ENCODE results near the gene TRAM1L1.

Gene TRAM1L1

DNA sequence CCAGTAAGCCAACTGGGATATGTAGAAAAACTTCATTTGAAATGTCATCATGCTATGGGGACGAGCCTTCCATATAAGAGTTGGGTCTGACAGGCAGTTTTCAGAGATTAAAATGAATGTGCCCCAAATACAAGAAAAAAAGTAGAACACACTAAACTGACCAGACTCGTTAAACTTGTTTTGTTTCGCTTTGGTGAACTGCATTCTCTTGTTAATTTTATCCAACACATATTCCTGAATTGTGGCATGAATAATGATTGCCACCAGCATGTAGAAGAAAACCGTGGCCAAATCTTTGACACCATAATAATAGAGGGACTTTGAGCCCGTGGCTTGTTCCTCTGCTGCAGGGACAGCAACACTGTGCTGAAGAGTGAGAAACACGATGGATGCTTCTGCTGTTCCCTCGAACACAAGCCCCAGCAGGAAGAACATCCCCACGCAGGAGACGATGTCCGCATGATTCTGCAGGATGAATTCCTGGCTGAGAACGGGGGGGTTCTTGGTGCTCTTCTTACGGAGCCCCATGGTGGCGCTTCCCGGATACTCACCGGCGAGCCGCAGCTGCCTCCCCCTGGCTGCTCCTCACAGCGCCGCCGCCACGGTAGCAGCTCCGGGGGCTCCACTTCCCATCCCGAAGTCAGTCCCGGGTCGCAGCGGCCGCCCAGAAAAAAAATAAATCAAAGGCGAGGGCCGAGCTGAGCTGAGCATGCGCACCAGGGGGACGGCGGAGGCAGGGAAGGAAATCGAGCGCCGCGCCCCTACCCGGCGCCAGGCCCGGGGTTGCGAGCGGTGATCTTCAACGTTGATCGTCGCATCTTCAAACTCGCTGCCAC is at the start of gene TRAM1L1:
Gene TRAM1L1 (minus strand): TSS at position 711 of the 836 bp plus-strand sequence. CDS start 183 bp downstream, at position 528.
- DNase-seq, result peak; percentile 42

DNA sequence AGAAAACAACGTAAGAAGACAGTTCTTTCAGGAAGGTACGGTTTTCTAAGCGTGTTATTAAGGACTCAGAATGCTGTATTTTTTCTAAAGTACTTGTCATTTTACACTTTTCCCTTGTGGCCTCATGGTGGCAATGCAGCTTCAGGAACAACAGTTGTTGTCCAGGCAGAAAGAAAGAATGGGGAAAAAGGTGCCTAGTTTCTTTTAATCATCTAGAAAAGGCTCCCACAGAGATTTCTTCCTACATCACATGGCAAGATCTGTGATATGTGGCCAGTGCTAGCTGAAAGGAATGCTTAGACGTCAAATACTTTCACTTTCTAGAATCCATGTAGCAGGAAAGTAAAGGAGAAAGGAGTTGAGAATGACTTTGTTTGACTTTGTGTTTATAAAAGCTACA is 49.0 kb upstream of the TRAM1L1 start:
- no peak for DNase-seq

DNA sequence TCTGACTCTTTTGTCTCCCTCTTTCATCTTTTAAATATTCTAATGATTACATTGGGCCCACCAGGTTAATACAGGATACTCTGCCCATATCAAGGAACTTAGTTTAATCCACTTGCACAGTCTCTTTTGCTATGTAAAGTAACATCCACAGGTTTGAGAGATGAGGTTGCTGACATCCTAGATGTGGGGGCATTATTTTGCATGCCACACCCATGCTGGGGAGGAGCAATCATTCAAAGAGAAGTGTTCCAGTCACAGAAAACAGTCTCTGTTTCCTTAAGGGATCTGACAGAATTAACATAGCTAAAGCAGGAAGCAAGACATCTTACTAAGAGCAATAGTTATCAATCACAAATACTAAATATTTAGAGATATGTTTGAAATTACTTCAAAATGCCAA is 11.5 kb upstream of the TRAM1L1 start:
- DNase-seq, result no peak

DNA sequence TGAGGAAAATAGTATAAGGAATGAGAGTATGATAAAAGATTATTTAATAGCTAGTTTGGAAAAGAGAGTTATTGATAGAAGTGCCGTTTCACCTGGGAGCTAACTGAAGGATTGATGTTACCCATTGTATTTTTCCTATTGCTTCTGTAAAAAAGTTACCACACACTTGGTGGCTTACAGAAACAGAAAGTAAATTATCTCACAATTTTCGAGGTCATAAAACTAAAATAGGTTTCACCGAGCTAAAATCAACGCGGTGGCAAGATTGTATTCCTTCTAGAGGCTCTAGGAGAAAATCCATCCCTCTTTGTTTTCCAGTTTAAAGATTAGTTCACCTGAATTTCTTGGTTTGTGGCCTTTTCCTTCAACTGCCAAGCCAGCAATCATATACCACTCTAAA is 11.1 kb upstream of the TRAM1L1 start:
- DNase-seq, result no peak

DNA sequence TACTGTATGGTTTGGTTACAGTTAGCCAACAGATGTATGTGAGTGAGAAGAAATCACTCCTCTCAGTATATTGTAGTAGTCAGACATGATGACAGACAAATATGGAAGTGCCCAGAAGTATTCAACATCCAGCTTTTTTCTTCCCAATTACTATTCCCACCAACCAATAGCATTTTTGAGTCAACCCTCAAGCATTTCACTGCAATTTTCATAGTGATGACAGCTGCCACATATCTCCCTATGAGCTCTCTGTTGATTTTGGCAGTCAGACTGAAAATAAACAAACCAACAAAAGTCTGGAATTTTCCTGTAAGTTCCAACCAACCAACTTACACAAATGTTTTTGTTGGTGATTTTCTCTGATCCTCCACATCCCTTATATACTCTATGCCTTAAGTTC is 8.2 kb upstream of the TRAM1L1 start:
- DNase-seq, result no peak

DNA sequence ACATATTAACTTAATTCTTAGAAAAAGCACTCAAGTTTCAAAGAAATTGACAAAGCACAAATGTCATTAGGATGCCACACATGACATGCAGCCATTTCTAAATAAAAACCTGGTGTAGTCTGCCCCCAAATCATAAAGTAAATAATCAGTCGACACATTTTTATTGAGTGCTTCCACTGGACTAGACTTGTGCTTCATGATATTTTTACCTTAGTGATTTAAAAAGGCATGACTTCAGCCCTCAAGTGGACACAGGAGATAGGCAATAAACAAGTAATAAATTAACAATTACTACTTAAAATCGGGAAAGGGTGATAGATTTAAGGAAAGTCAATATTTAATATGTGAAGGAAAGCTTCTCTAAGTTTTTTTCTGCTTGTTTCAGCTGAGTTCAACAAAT is 7.6 kb downstream of the TRAM1L1 start:
- DNase-seq, result no peak

DNA sequence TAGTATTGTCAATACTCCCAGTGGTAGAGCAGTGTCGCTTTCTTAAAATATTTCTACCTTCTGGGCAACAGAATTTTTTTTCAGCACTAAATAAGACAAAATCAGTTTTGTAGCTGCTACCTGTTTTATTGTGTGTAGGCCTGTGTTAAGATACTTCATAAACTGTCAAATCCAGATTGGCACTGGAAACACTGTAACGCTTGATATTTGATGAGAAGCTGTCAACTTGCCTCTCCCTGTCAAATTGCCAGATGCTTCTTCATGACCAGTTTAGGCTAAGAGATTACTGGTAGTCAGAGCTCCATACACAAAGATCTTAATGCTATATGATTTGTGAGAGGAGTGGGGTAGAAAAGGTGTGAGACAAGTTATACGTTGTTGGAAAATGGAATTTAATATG is 17.3 kb downstream of the TRAM1L1 start:
- no peak for DNase-seq

DNA sequence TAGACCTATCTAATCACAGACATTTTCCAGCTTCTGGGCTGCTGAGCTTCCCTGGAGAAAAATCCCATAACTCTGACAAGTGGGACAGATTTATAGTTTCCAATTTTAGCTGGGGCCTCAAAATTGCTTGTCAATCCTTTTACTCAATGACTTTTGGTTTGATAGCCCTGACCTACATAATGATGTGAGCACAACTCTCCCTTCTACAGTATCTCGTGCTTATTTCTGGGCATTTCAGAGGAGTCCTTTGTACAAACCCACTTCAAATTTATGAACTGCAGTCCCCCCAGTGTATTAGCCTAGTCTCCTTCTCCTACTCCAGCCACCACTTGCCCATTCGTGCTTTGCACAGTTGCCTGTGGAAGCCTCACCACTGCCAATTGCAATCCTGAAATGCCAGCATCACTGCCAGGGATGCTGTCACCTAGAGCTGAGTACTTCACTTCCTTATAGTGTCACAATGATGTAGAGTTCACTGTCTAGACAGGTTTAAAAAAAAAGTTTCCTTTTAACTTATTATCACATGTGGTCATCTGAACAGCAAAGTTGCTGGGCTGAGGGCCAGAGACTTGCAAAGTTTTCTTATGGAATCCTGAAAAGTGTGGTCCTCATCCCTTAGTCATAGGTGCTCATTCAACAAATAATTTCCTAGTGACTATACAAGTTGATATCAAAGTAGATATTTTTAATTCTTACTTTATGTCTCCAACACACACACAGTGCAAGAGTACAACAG is 21.2 kb downstream of the TRAM1L1 start:
- no peak for DNase-seq

DNA sequence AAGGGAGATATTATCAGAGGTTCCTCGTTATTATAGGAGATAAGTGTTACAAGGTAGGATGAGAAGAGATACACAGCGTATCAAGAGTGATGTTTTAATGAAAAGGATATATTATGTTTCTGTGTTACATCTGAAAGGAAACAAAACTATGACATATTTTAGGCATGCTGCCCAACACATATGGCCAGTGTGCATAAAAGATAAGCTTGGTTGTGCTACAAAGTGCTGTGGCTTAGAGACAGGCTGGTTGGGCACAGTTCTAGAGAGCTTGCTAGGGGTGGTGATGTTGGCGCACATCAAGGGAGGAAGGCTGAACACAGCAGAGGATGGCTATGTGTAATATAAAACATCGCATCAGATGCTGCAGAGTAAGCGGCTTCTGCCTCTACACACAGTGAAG is 42.4 kb downstream of the TRAM1L1 start:
- no peak for DNase-seq
